OCI-LY3 (cell line): Measurements from ENCODE around the gene SLITRK4.
A peak's percentile ranks its signal among the peaks of the same experiment; 100 is the strongest.

Source experiments
- H2AFZ ChIP-seq: fragments of 200-600, 300-600 bp; shearing (Covaris generic); 2 replicates; pipeline ENCODE4 v1.6.0; 2014; ENCODE audit warnings: antibody characterized with exemption, low read depth, low read length
- H3K27ac ChIP-seq: fragments of 200-600, 300-600 bp; sonication (generic); 2 replicates; pipeline ENCODE4 v1.5.1; 2014; ENCODE audit warnings: mild to moderate bottlenecking, low read length, moderate library complexity, mixed read lengths
- H3K27me3 ChIP-seq: fragments of 200-600, 300-600 bp; sonication (generic); 2 replicates; pipeline ENCODE4 v1.6.1; 2014; ENCODE audit warnings: low read depth, low read length, mixed read lengths
- H3K36me3 ChIP-seq: fragments of 200-600, 300-600 bp; sonication (generic); replicated peaks from 2 replicates; pipeline ENCODE3; 2014; ENCODE audit warnings: low read depth, low read length, mixed read lengths
- H3K4me1 ChIP-seq: fragments of 300-600, 200-600 bp; sonication (generic); 2 replicates; pipeline ENCODE4 v1.6.1; 2014; ENCODE audit warnings: low read length, mixed read lengths
- H3K4me2 ChIP-seq: fragments of 200-600, 300-600 bp; sonication (generic); 2 replicates; pipeline ENCODE4 v1.6.1; 2014; ENCODE audit warnings: low read length, mixed read lengths
- H3K4me3 ChIP-seq: fragments of 300-600, 200-600 bp; sonication (generic); 2 replicates; pipeline ENCODE4 v1.5.1; 2014; ENCODE audit warnings: antibody characterized with exemption, mild to moderate bottlenecking, low read length, moderate library complexity
- H3K79me2 ChIP-seq: fragments of 300-600, 200-600 bp; shearing (Covaris generic); 2 replicates; pipeline ENCODE4 v1.6.1; 2014; ENCODE audit warnings: mild to moderate bottlenecking, low read length, mixed read lengths
- H3K9ac ChIP-seq: fragments of 300-600, 200-600 bp; shearing (Covaris generic); 2 replicates; pipeline ENCODE4 v1.6.0; 2014; ENCODE audit warnings: mild to moderate bottlenecking, low read length, moderate library complexity
- H3K9me3 ChIP-seq: fragments of 200-600, 300-600 bp; shearing (Covaris generic); 2 replicates; pipeline ENCODE4 v1.6.1; 2014; ENCODE audit warnings: low read length, mixed read lengths; ENCODE audit not compliant: insufficient read depth
- H4K20me1 ChIP-seq: fragments of 200-600, 300-600 bp; sonication (generic); 2 replicates; pipeline ENCODE4 v1.6.1; 2016; ENCODE audit warnings: low read length, mixed read lengths; ENCODE audit not compliant: insufficient read depth
- EZH2phosphoT487 ChIP-seq: fragments of 200-600 bp; shearing (Covaris generic); IDR thresholded peaks from 2 replicates; pipeline ENCODE4 v1.6.1; 2018; ENCODE audit warnings: antibody characterized with exemption, mixed run types, low read depth
- TF ChIP-seq, protein P1 (sequence below): fragments of 200-600, 300-600 bp; sonication (generic); IDR thresholded peaks from 2 replicates; pipeline ENCODE4 v1.5.1; 2014; ENCODE audit warnings: antibody characterized with exemption, low read length, low read depth

SLITRK4 gene, protein sequence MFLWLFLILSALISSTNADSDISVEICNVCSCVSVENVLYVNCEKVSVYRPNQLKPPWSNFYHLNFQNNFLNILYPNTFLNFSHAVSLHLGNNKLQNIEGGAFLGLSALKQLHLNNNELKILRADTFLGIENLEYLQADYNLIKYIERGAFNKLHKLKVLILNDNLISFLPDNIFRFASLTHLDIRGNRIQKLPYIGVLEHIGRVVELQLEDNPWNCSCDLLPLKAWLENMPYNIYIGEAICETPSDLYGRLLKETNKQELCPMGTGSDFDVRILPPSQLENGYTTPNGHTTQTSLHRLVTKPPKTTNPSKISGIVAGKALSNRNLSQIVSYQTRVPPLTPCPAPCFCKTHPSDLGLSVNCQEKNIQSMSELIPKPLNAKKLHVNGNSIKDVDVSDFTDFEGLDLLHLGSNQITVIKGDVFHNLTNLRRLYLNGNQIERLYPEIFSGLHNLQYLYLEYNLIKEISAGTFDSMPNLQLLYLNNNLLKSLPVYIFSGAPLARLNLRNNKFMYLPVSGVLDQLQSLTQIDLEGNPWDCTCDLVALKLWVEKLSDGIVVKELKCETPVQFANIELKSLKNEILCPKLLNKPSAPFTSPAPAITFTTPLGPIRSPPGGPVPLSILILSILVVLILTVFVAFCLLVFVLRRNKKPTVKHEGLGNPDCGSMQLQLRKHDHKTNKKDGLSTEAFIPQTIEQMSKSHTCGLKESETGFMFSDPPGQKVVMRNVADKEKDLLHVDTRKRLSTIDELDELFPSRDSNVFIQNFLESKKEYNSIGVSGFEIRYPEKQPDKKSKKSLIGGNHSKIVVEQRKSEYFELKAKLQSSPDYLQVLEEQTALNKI

DNA sequence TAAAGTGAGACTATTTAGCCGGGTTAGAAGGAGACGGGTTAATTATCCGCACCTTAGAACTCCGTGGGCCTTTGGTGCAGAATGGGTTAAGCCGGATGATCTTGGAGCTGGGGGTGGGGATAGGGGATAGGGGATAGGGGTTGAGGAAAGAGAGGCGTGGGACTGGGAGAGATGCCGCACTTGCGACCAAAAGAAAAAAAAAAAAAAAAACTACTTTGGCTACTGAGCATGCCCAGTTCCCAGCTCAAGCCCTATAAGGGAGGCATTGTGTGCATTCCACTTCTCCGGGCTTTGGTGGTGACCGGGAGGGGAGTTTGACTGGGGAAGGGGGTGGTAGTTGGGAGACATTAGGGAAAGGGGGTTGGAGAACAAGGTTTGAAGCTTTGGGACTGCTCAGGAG lies at the start of gene SLITRK4:
TSS of gene SLITRK4 (minus strand) at position 187 of the 400 bp plus-strand sequence. CDS start 4,993 bp downstream, outside the sequence.
- H3K27ac ChIP-seq, result no peak within 1 kb of the TSS
- no peak within 1 kb of the TSS for H3K4me3 ChIP-seq
- no peaks in the 10 kb centered on the region for H3K36me3 ChIP-seq
- TF ChIP-seq EZH2phosphoT487, result no peak
- TF ChIP-seq, protein P1, sequence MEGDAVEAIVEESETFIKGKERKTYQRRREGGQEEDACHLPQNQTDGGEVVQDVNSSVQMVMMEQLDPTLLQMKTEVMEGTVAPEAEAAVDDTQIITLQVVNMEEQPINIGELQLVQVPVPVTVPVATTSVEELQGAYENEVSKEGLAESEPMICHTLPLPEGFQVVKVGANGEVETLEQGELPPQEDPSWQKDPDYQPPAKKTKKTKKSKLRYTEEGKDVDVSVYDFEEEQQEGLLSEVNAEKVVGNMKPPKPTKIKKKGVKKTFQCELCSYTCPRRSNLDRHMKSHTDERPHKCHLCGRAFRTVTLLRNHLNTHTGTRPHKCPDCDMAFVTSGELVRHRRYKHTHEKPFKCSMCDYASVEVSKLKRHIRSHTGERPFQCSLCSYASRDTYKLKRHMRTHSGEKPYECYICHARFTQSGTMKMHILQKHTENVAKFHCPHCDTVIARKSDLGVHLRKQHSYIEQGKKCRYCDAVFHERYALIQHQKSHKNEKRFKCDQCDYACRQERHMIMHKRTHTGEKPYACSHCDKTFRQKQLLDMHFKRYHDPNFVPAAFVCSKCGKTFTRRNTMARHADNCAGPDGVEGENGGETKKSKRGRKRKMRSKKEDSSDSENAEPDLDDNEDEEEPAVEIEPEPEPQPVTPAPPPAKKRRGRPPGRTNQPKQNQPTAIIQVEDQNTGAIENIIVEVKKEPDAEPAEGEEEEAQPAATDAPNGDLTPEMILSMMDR, result no peak
- H3K9ac ChIP-seq, result no peak within 1 kb of the TSS
- H3K4me1 ChIP-seq, result no peaks in the 10 kb centered on the region
- H3K27me3 ChIP-seq, result no peaks in the 10 kb centered on the region
- H3K4me2 ChIP-seq, result no peak within 1 kb of the TSS
- no peaks in the 10 kb centered on the region for H3K9me3 ChIP-seq
- H4K20me1 ChIP-seq, result no peaks in the 10 kb centered on the region
- H2AFZ ChIP-seq, result no peak within 1 kb of the TSS
- no peaks in the 10 kb centered on the region for H3K79me2 ChIP-seq

DNA sequence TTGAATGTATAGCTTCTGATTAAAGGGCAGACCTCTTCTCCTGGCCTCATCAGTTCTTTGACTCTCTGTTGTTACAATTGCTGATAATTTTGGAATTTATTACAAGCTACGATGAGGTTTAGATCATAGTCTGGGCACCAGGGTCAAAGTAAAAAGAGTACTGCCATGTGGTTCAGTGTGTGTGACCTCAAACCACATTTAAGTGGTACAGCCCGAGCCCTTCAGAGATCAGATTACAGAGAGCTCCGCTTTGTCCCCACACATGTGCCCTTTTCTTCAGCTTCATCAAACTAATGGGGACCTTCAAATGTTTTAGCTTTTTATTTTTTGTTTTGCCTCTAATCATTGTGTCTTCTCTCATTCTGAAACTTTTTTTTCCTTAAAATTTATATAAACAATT lies 47.6 kb upstream of the SLITRK4 start:
- Histone ChIP-seq H2AFZ (no peak overlapping the region), H3K4me2 (no peak overlapping the region), H3K9ac (no peak overlapping the region), H3K27ac (no peak overlapping the region), H3K36me3 (no peaks in the 10 kb centered on the region), H3K4me3 (no peak overlapping the region), H3K27me3 (no peaks in the 10 kb centered on the region), H4K20me1 (no peaks in the 10 kb centered on the region), H3K9me3 (no peaks in the 10 kb centered on the region), H3K79me2 (no peaks in the 10 kb centered on the region), H3K4me1 (no peaks in the 10 kb centered on the region)
- TF ChIP-seq, protein P1, result no peak
- TF ChIP-seq EZH2phosphoT487, result no peak

DNA sequence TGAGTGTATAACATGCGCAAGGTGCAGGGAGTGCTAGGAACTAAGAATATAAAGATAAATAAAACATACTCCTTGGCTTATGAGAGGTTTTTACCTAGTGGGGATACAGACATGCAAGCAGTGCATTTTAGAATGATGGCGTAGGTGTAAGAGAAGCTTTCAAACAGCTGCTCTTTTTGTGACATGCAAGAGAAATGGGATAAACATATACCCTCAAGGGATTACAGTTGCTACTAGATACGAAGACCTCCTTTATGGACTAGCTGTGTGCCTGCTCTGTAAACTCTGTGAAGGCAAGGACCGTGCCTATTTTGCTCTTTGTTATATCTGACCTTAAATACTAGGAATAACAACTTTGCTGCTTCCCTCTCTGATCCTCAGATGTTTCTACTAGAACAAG lies 39.0 kb upstream of the SLITRK4 start:
- Histone ChIP-seq H3K27me3 (no peaks in the 10 kb centered on the region), H3K9me3 (no peaks in the 10 kb centered on the region), H3K4me3 (no peak overlapping the region), H4K20me1 (no peaks in the 10 kb centered on the region), H2AFZ (no peak overlapping the region), H3K79me2 (no peaks in the 10 kb centered on the region), H3K27ac (no peak overlapping the region), H3K36me3 (no peaks in the 10 kb centered on the region), H3K4me1 (peaks cover under 1% of the 10 kb centered on the region; the same call in 1 of the 2 replicates), H3K4me2 (no peak overlapping the region), H3K9ac (no peak overlapping the region)
- TF ChIP-seq EZH2phosphoT487, result no peak
- TF ChIP-seq, protein P1, result no peak

DNA sequence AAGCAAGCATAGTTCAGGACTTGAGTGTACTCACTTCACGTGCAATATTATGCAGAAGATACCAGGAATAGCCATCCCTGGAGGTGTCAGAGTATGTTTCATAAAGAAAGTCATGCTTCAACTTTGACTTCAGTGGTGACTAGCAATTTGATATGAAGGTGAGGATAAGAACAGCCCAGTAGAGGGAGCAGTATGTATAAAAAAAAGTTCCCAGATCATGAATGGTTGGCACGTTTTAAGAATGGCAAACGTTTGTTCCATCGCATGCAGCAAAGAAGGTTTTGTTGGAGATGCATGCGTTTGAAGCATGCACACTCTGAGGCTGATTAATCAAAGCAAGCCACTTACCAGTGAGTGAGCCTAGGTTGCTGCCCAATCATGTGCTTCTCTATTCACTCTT lies 33.5 kb upstream of the SLITRK4 start:
- 0 out of 2 replicates have a peak overlapping the region, but pooled peaks have one; percentile 6 for H2AFZ ChIP-seq
- TF ChIP-seq, protein P1, result peak; percentile 56
- no peak for TF ChIP-seq EZH2phosphoT487
- no peak overlapping the region for H3K9ac ChIP-seq

More for the DNA sequence above, 33.5 kb upstream of the SLITRK4 start:
- Histone ChIP-seq H3K36me3 (no peaks in the 10 kb centered on the region), H3K4me3 (peak overlapping the region; percentile 55), H3K79me2 (no peaks in the 10 kb centered on the region), H3K4me2 (peak overlapping the region; percentile 67), H3K9me3 (no peaks in the 10 kb centered on the region), H3K27ac (no peak overlapping the region), H4K20me1 (no peaks in the 10 kb centered on the region), H3K27me3 (no peaks in the 10 kb centered on the region), H3K4me1 (peaks cover 4% of the 10 kb centered on the region; the same call in 1 of the 2 replicates)
